ENCODE data around the gene POLR2E.

Gene POLR2E

DNA sequence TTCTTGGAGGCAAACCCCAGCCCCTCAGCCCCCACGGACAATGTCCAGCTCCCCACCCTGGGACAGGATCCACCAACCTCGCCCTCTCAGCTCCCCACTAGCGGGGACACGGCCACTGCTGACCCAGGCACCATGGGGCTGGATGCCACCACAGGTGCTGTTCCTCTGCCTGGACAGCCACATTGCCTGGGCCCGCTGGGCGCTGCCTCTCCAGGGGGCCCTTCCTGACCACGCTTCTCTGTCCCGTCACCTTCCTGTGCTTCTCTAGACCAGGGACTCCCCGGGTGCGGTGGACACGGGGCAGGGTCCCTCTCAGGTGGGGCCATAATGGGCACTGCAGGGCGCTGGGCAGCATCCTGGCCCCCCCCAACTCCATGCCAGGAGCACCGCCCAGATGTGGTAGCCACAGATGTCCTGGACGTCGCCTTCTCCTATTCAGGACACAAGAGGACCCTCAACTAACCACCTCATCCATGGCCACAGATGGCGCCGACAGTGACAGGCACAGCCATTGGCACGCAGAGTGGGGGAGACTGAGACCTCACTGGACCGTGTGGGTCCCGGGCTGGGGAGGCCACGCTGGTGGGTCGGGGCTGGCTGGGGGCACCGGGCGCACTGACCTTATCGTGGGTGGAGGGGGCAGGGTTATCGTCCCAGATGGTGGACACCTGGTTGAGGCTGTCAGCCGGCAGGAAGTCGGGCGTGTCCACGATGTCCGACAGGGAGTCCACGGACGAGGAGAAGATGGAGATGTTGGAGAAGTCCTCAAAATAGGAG, 32.0 kb upstream of the POLR2E start:
- no peak overlapping the region for H3K4me3 ChIP-seq (ENCODE audit: low read length)
- DNase-seq (ENCODE audit: low read depth), result no peak
- TF ChIP-seq, protein P1, sequence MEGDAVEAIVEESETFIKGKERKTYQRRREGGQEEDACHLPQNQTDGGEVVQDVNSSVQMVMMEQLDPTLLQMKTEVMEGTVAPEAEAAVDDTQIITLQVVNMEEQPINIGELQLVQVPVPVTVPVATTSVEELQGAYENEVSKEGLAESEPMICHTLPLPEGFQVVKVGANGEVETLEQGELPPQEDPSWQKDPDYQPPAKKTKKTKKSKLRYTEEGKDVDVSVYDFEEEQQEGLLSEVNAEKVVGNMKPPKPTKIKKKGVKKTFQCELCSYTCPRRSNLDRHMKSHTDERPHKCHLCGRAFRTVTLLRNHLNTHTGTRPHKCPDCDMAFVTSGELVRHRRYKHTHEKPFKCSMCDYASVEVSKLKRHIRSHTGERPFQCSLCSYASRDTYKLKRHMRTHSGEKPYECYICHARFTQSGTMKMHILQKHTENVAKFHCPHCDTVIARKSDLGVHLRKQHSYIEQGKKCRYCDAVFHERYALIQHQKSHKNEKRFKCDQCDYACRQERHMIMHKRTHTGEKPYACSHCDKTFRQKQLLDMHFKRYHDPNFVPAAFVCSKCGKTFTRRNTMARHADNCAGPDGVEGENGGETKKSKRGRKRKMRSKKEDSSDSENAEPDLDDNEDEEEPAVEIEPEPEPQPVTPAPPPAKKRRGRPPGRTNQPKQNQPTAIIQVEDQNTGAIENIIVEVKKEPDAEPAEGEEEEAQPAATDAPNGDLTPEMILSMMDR (IDR thresholded peaks at IDR 0.05; ENCODE audit: insufficient read depth, low read depth, low read length, missing control alignments), result no peak

DNA sequence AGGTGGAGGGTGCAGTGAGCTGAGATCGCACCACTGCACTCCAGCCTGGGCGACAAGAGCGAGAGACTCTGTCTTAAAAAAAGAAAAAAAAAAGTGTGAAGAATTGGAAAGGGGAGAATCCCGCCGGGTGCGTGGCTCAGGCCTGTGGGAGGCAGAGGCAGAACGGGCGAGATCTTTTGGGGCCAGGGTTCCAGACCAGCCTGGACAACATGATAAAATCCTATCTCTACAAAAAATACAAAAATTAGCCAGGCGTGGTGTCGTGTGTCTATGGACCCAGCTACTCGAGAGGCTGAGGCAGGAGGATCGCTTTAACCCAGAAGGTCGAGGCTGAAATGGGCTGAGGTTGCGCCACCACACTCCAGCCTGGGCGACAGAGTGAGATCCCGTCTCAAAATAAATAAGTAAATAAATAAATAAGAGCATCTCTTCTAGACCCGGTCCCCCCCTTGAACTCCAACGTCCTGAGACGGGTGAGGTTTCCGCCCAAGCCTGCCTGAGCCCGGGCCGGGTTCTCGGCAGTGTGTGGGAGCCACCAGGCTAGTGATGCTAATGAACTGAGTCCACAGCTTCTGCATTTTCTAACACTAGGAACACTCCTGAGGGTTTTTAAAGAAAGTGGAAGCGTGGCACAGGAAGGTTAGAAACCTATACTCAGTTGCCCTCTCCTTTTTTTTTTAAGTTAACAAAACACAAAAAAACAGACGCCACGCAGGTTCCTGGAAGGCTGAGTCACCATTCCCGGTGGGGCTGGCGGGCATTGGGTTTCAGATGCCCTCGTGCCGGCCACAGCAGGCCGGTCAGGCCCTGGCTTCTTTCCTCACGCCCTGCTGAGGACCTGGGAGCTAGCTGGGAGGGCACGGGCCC, 30.7 kb upstream of the POLR2E start:
- TF ChIP-seq, protein P1 (IDR thresholded peaks at IDR 0.05; ENCODE audit: insufficient read depth, low read depth, low read length, missing control alignments), result no peak
- H3K4me3 ChIP-seq (ENCODE audit: low read length), result no peak overlapping the region
- DNase-seq (ENCODE audit: low read depth), result no peak

- no peak for DNase-seq (ENCODE audit: low read depth)
- H3K4me3 ChIP-seq (ENCODE audit: low read length), result no peak overlapping the region
- TF ChIP-seq, protein P1 (IDR thresholded peaks at IDR 0.05; ENCODE audit: insufficient read depth, low read depth, low read length, missing control alignments), result no peak
These were observed 28.9 kb upstream of the POLR2E start for GRCh38 chr19:1123885-1124677.

- no peak overlapping the region for H3K4me3 ChIP-seq (ENCODE audit: low read length)
- TF ChIP-seq, protein P1 (IDR thresholded peaks at IDR 0.05; ENCODE audit: insufficient read depth, low read depth, low read length, missing control alignments), result no peak
- no peak for DNase-seq (ENCODE audit: low read depth)
These were observed 28.2 kb upstream of the POLR2E start for GRCh38 chr19:1123381-1123780.

GRCh38 chr19:1122972-1123363, 27.8 kb upstream of the POLR2E start:
- peak; percentile 88 for DNase-seq (ENCODE audit: low read depth)
- TF ChIP-seq, protein P1 (IDR thresholded peaks at IDR 0.05; ENCODE audit: insufficient read depth, low read depth, low read length, missing control alignments), result no peak
- H3K4me3 ChIP-seq (ENCODE audit: low read length), result no peak overlapping the region

DNA sequence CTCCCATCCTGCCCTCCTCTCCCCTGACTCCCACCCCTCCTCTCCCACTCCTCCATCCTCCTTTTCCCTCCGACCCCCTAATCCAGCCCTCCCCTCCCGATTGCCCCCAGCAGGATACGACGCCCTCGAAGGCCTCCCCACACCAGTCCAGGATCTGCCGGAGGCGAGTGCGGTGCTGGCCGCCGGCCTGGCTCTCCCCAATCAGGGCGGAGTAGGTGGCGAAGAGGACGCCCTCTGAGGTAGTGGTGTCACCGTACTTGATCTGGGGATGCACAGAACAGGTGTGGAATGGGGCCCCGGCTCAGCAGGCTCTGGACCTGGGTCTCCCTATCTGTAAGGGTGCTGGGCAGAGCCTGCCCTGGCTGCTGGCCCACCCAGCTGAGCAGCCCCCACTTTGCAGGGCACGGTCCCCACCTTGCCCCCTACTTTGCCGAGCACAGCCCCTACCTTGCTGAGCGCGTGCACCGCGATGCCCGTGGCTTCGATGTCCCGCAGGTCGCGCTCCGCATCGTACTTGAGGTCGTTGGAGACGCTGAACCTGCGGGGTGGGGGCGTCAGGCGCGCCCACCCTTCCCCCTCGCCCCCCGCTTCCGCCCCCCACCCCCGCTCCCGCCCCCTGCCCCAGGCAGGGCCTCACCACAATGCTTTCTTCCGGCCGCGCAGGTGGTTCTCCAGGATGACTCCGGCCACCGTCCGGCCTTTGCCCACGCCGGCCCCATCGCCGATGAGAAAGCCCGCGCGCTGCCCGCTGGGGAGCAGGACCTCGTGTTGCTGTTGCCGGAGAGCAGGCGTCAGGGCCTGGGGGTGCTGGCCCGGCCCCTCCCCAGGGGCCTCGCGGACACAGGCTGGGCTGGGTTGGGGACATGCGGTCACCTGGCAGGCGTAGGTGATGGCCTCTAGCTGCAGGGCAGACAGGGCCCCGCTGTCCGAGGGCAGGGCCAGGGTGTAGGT, 27.1 kb upstream of the POLR2E start:
- H3K4me3 ChIP-seq (ENCODE audit: low read length), result no peak overlapping the region
- no peak for DNase-seq (ENCODE audit: low read depth)
- TF ChIP-seq, protein P1 (IDR thresholded peaks at IDR 0.05; ENCODE audit: insufficient read depth, low read depth, low read length, missing control alignments), result no peak
